NCI-H1436 (cell line): ENCODE results near the gene EXOC7.
"Not testable (repeated sequence)": the region's sequence is repeated elsewhere in the genome, so short reads cannot be mapped to it uniquely, and the experiment has no call there.

ENCODE experiments used
- DNase-seq: peaks from one replicate; lab custom pipeline; 2025; lab: John Stamatoyannopoulos, UW

EXOC7 gene

GRCh38 chr17:76075364-76076145 is 28.0 kb downstream of the EXOC7 start:
- DNase-seq, result no peak

GRCh38 chr17:76074390-76075363 is 28.9 kb downstream of the EXOC7 start, which contains the start of gene GALR2:
GALR2 (plus strand) TSS chr17:76074781; CDS start chr17:76074884, 103 bp downstream.
- DNase-seq, result no peak

- peak; percentile 86 for DNase-seq
Measured at GRCh38 chr17:76072148-76072858, 31.3 kb downstream of the EXOC7 start, which contains the start of gene SRP68. SRP68 (minus strand) TSS chr17:76072517; CDS start chr17:76072491, 26 bp downstream.

GRCh38 chr17:76071531-76072147 is 31.9 kb downstream of the EXOC7 start:
- no peak for DNase-seq

- DNase-seq, result no peak
Measured at GRCh38 chr17:76065775-76066174, 37.8 kb downstream of the EXOC7 start.

- no peak for DNase-seq
Measured at GRCh38 chr17:76063875-76064546, 39.6 kb downstream of the EXOC7 start.

- not testable (repeated sequence) for DNase-seq
Measured at GRCh38 chr17:76058264-76058663, 45.3 kb downstream of the EXOC7 start.

- DNase-seq, result no peak
Measured at GRCh38 chr17:76056882-76057281, 46.7 kb downstream of the EXOC7 start.

GRCh38 chr17:76054112-76054476 is 49.5 kb downstream of the EXOC7 start:
- DNase-seq, result no peak

GRCh38 chr17:76053246-76054111 is 50.1 kb downstream of the EXOC7 start:
- no peak for DNase-seq

GRCh38 chr17:76051561-76051960 is 52.0 kb downstream of the EXOC7 start:
- no peak for DNase-seq

- no peak for DNase-seq
Measured at GRCh38 chr17:76050538-76051467, 52.8 kb downstream of the EXOC7 start.

- DNase-seq, result no peak
Measured at GRCh38 chr17:76049836-76050537, 53.6 kb downstream of the EXOC7 start.

GRCh38 chr17:76049239-76049638 is 54.3 kb downstream of the EXOC7 start:
- DNase-seq, result no peak

GRCh38 chr17:76048711-76049110 is 54.9 kb downstream of the EXOC7 start:
- no peak for DNase-seq

- no peak for DNase-seq
Measured at GRCh38 chr17:76048025-76048605, 55.5 kb downstream of the EXOC7 start.

GRCh38 chr17:76046064-76046463 is 57.5 kb downstream of the EXOC7 start:
- no peak for DNase-seq

- DNase-seq, result not testable (repeated sequence)
Measured at GRCh38 chr17:76044475-76045007, 59.0 kb downstream of the EXOC7 start.
